ENCODE measurements around the gene LITAF. TPM values are rescaled to one million over a fixed set of nuclear protein-coding genes. Genes with fewer than 3 reads are reported as not detected.
"Not testable (repeated sequence)": the region's sequence is repeated elsewhere in the genome, so short reads cannot be mapped to it uniquely, and the experiment has no call there.

Gene LITAF
- total RNA-seq, 3 donors from 2014 or later (not counting 1 experiment from before 2014, with no cell fraction given) = 584 to 772 (median 726) TPM

- H3K4me1 Mint-ChIP-seq = peaks cover 0 to 17% of the 10 kb centered on the region in 2 donors
- no peak overlapping the region for H3K27ac ChIP-seq (ENCODE audit: low read length)
- no peaks in the 10 kb centered on the region for H3K9me3 ChIP-seq (ENCODE audit: control insufficient read depth, insufficient read depth, low read length)
- no peaks in the 10 kb centered on the region for H3K36me3 Mint-ChIP-seq
- DNase-seq = peak in 1 of 2 donors; percentile 29
- no peaks in the 10 kb centered on the region for H3K36me3 ChIP-seq (ENCODE audit: control insufficient read depth, insufficient read depth, low read length)
- no peak overlapping the region for H3K4me3 Mint-ChIP-seq
- H3K27me3 Mint-ChIP-seq (ENCODE audit: low read depth in 2 of 2) = no peaks in the 10 kb centered on the region
- WGBS (ENCODE audit: insufficient coverage) = 89% methylated on average over 11 of the region's 14 CpGs
- no peaks in the 10 kb centered on the region for H3K9me3 Mint-ChIP-seq
- TF ChIP-seq CTCF (IDR thresholded peaks at IDR 0.05) = no peak
- intact Hi-C loops (cut with micrococcal nuclease) = no loop called here
- ATAC-seq = peak; percentile 46 to 75 (median 55)
- peak overlapping the region in 1 of 2 donors; percentile 79 for H3K27ac Mint-ChIP-seq
- H3K4me3 ChIP-seq (ENCODE audit: low read length) = no peak overlapping the region
- peaks cover 22% of the 10 kb centered on the region for H3K4me1 ChIP-seq (ENCODE audit: control insufficient read depth, insufficient read depth, low read length)
- no peaks in the 10 kb centered on the region for H3K27me3 ChIP-seq (ENCODE audit: control insufficient read depth, insufficient read depth, low read length)
Measured at GRCh38 chr16:11597235-11598095, 10.7 kb upstream of the LITAF start.

DNA sequence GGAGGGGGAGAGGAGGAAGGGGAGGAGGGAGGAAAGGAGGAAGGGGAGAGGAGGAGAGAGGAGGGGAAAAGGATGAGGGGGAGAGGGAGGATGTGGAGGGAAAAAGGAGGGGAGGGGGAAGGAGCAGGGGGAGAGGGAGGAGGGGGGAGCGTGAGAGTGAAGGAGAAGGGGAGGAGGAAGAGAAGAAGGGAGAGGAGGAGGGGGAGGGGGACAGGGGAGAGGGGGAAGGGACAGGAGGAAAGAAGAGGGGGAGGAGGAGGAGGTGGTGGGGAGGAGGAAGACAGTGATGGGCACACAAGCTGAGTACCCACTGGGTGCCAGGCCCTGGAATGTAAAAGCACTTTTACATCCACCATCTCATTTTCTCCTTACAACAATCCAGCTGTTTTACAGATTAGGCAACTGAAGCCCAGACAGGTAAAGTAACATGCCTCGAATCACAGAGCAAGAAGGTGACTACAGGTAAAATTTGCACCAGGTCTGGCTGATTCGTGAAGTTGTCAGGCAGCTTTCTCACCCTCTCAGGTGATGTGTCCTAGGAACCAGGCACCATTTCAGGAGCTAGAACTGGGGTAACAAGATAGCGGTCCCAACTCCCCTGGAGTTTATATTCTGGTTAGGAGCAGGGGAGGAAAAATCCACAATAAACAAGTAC lies 10.0 kb upstream of the LITAF start:
- no peak overlapping the region for H3K4me3 Mint-ChIP-seq
- intact Hi-C loops (cut with micrococcal nuclease) = no loop called here
- DNase-seq = no peak

GRCh38 chr16:11593581-11593980 lies 6.9 kb upstream of the LITAF start:
- Mint-ChIP-seq H3K4me1 (peaks cover 0 to 20% of the 10 kb centered on the region in 2 donors), H3K9me3 (no peaks in the 10 kb centered on the region), H3K4me3 (no peak overlapping the region), H3K27me3 (ENCODE audit: low read depth in 2 of 2) (no peaks in the 10 kb centered on the region), H3K36me3 (no peaks in the 10 kb centered on the region), H3K27ac (no peak overlapping the region)
- no peaks in the 10 kb centered on the region for H3K9me3 ChIP-seq (ENCODE audit: control insufficient read depth, insufficient read depth, low read length)
- no peaks in the 10 kb centered on the region for H3K36me3 ChIP-seq (ENCODE audit: control insufficient read depth, insufficient read depth, low read length)
- intact Hi-C loops (cut with micrococcal nuclease) = no loop called here
- H3K4me1 ChIP-seq (ENCODE audit: control insufficient read depth, insufficient read depth, low read length) = peaks cover 16% of the 10 kb centered on the region
- DNase-seq (no peak), ATAC-seq (no peak)
- 61% methylated on average over 3 of the region's 3 CpGs for WGBS (ENCODE audit: insufficient coverage)
- TF ChIP-seq CTCF (IDR thresholded peaks at IDR 0.05) = no peak
- H3K27me3 ChIP-seq (ENCODE audit: control insufficient read depth, insufficient read depth, low read length) = no peaks in the 10 kb centered on the region
- no peak overlapping the region for H3K27ac ChIP-seq (ENCODE audit: low read length)
- no peak overlapping the region for H3K4me3 ChIP-seq (ENCODE audit: low read length)

More for the DNA sequence above, 10.0 kb upstream of the LITAF start:
- no peaks in the 10 kb centered on the region for H3K9me3 Mint-ChIP-seq
- H3K36me3 ChIP-seq (ENCODE audit: control insufficient read depth, insufficient read depth, low read length) = no peaks in the 10 kb centered on the region
- no peak overlapping the region for H3K4me3 ChIP-seq (ENCODE audit: low read length)
- no peak for TF ChIP-seq CTCF (IDR thresholded peaks at IDR 0.05)
- H3K36me3 Mint-ChIP-seq = no peaks in the 10 kb centered on the region
- no peaks in the 10 kb centered on the region for H3K9me3 ChIP-seq (ENCODE audit: control insufficient read depth, insufficient read depth, low read length)
- peaks cover 0 to 20% of the 10 kb centered on the region in 2 donors for H3K4me1 Mint-ChIP-seq
- no peaks in the 10 kb centered on the region for H3K27me3 ChIP-seq (ENCODE audit: control insufficient read depth, insufficient read depth, low read length)
- H3K27ac ChIP-seq (ENCODE audit: low read length) = no peak overlapping the region
- H3K4me1 ChIP-seq (ENCODE audit: control insufficient read depth, insufficient read depth, low read length) = peaks cover 22% of the 10 kb centered on the region
- WGBS (ENCODE audit: insufficient coverage) = 86% methylated on average over 4 of the region's 4 CpGs
- no peak for ATAC-seq
- H3K27ac Mint-ChIP-seq = peak overlapping the region in 1 of 2 donors; percentile 79
- H3K27me3 Mint-ChIP-seq (ENCODE audit: low read depth in 2 of 2) = no peaks in the 10 kb centered on the region

DNA sequence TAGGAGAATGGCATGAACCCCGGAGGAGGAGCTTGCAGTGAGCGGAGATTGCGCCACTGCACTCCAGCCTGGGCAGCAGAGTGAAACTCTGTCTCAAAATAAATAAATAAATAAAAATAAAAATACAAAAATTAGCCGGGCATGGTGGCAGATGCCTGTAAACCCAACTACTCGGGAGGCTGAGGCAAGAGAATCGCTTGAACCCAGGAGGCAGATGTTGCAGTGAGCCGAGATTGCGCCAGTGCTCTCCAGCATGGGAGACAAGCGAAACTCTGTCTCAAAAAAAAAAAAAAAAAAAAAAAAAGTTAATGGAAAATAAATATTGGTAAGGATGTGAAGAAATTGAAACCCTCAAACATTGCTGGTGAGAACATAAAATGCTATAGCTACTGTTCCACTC lies 6.4 kb upstream of the LITAF start:
- H3K27ac Mint-ChIP-seq; DNase-seq; intact Hi-C loops (cut with micrococcal nuclease); H3K36me3 ChIP-seq (ENCODE audit: control insufficient read depth, insufficient read depth, low read length); H3K9me3 ChIP-seq (ENCODE audit: control insufficient read depth, insufficient read depth, low read length); H3K9me3 Mint-ChIP-seq; H3K36me3 Mint-ChIP-seq; ATAC-seq; H3K4me3 ChIP-seq (ENCODE audit: low read length); H3K27me3 ChIP-seq (ENCODE audit: control insufficient read depth, insufficient read depth, low read length); H3K27ac ChIP-seq (ENCODE audit: low read length); H3K27me3 Mint-ChIP-seq (ENCODE audit: low read depth in 2 of 2); H3K4me3 Mint-ChIP-seq: not testable (repeated sequence)
- H3K4me1 Mint-ChIP-seq = peaks cover 0 to 16% of the 10 kb centered on the region in 2 donors
- WGBS (ENCODE audit: insufficient coverage) = 85% methylated on average over 6 of the region's 9 CpGs
- peaks cover 13% of the 10 kb centered on the region for H3K4me1 ChIP-seq (ENCODE audit: control insufficient read depth, insufficient read depth, low read length)

DNA sequence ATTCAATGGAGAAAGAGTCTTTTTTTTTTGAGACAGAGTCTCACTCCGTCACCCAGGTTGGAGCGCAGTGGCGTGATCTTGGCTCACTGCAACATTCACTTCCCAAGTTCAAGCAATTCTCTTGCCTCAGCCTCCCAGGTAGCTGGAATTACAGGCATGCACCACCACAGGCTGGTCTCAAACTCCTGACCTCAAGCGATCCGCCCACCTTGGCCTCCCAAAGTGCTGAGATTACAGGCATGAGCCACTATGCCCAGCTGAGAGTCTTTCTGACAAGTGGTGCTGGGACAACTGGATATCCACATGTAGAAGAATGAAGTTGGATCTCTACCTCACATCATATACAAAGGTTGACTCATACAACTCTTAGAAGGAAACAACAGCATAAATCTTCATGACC lies 4.9 kb upstream of the LITAF start:
- H3K36me3 Mint-ChIP-seq; H3K27ac ChIP-seq (ENCODE audit: low read length); H3K36me3 ChIP-seq (ENCODE audit: control insufficient read depth, insufficient read depth, low read length); H3K4me3 Mint-ChIP-seq; H3K4me3 ChIP-seq (ENCODE audit: low read length); H3K9me3 Mint-ChIP-seq; intact Hi-C loops (cut with micrococcal nuclease); H3K27me3 ChIP-seq (ENCODE audit: control insufficient read depth, insufficient read depth, low read length); H3K27ac Mint-ChIP-seq; H3K9me3 ChIP-seq (ENCODE audit: control insufficient read depth, insufficient read depth, low read length); ATAC-seq; DNase-seq; H3K27me3 Mint-ChIP-seq (ENCODE audit: low read depth in 2 of 2): not testable (repeated sequence)
- 97% methylated on average over 5 of the region's 5 CpGs for WGBS (ENCODE audit: insufficient coverage)
- H3K4me1 Mint-ChIP-seq = peaks cover 6 to 14% of the 10 kb centered on the region in 2 donors
- peaks cover 12% of the 10 kb centered on the region for H3K4me1 ChIP-seq (ENCODE audit: control insufficient read depth, insufficient read depth, low read length)

Data from natural killer cell (primary cell).